PFSK-1 (cell line): ENCODE results near the gene BTLA.

Experiments used
- REST ChIP-seq, 2 experiments: IDR thresholded peaks; 2 replicates each; pipeline versions ENCODE4 v1.6.1 to v1.8.0; 2011 to 2012; ENCODE audit warnings: low read depth in 2 of 2, low read length in 2 of 2, control low read depth in 1 of 2, inconsistent platforms in 1 of 2, mild to moderate bottlenecking in 1 of 2, moderate library complexity in 1 of 2; ENCODE audit not compliant: insufficient read depth in 1 of 2
- TAF1 ChIP-seq: IDR thresholded peaks from 2 replicates; pipeline ENCODE4 v1.6.1; 2012; ENCODE audit warnings: low read length, control low read depth, borderline replicate concordance; ENCODE audit not compliant: insufficient read depth

- TF ChIP-seq REST (IDR thresholded peaks at IDR 0.05; ENCODE audit: insufficient read depth in 1 of 2, low read depth in 2 of 2, low read length in 2 of 2) (no peak), TAF1 (no peak)
Observed at GRCh38 chr3:112519424-112520001, 20.2 kb upstream of the BTLA start.
